NB4 (cell line): ENCODE results near the gene PNMA1.

Experiments used
- CTCF ChIP-seq: IDR thresholded peaks from one replicate; pipeline ENCODE4 v1.5.1; 2012; ENCODE audit warnings: low read depth, low read length
- MAX ChIP-seq: IDR thresholded peaks from 2 replicates; pipeline ENCODE4 v1.6.1; 2011; ENCODE audit warnings: low read depth, low read length
- MYC ChIP-seq: IDR thresholded peaks from 2 replicates; pipeline ENCODE4 v1.6.1; 2011; ENCODE audit warnings: low read depth, low read length
- POLR2A ChIP-seq: IDR thresholded peaks from 2 replicates; pipeline ENCODE4 v1.6.1; 2011; ENCODE audit warnings: mild to moderate bottlenecking; ENCODE audit not compliant: insufficient read length; ENCODE audit errors: extremely low read depth

DNA sequence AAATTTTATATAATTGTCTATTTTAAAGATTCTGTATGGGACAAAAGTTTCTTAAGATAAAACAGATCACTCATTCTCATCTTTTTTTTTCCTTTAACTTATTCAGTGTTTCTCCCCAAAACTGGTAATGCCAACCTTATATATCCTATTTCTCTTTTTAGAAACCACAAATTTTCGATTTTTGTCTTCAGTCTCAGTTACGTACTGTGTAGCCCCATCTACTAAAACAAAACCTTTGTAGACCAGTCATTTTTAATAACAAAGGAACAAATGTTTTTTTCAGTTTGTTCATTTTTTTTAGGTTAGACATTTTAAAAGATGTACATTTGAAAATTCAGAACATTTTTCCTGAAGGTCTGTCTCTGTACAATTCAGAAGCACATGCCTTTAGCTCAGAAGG lies 18.2 kb downstream of the PNMA1 start:
- TF ChIP-seq CTCF (no peak), POLR2A (no peak), MAX (0 out of 2 replicates have a peak, but pooled peaks have one; percentile 10), MYC (no peak)
